HepG2 (cell line): ENCODE results near the gene SLC19A1. TPM values are rescaled to one million over a fixed set of nuclear protein-coding genes. Genes with fewer than 3 reads are reported as not detected.
A peak's percentile ranks its signal among the peaks of the same experiment; 100 is the strongest.

ENCODE experiments used
- AHR ChIP-seq: IDR thresholded peaks from 2 replicates; pipeline ENCODE4 v1.6.1; 2018; ENCODE audit warnings: missing genetic modification reagents, missing compliant biosample characterization
- AKAP8 ChIP-seq: sonication (generic); formaldehyde crosslinking; IDR thresholded peaks from 2 replicates; pipeline ENCODE4 v1.5.1; 2020; ENCODE audit warnings: mild to moderate bottlenecking, missing genetic modification reagents
- ATAD3A ChIP-seq: sonication (generic); formaldehyde crosslinking; IDR thresholded peaks from 2 replicates; pipeline ENCODE4 v1.4.0; 2020; ENCODE audit warnings: missing genetic modification reagents
- BORCS8-MEF2B ChIP-seq: sonication (generic); formaldehyde crosslinking; IDR thresholded peaks from 2 replicates; pipeline ENCODE4 v1.8.0; 2022; ENCODE audit warnings: mild to moderate bottlenecking, missing genetic modification reagents
- CAMTA2 ChIP-seq: sonication (generic); formaldehyde crosslinking; IDR thresholded peaks from 2 replicates; pipeline ENCODE4 v1.4.0; 2020; ENCODE audit warnings: mild to moderate bottlenecking, missing genetic modification reagents, borderline replicate concordance
- CBFB ChIP-seq: sonication (generic); formaldehyde crosslinking; IDR thresholded peaks from 2 replicates; pipeline ENCODE4 v1.4.0; 2020; ENCODE audit warnings: missing genetic modification reagents
- KLF11 ChIP-seq: IDR thresholded peaks from 2 replicates; pipeline ENCODE4 v1.6.1; 2016; ENCODE audit warnings: missing compliant biosample characterization
- NFE2L2 ChIP-seq: fragments of 150-350 bp; IDR thresholded peaks from 2 replicates; pipeline ENCODE4 v1.6.1; 2014; ENCODE audit warnings: low read length
- PTBP1 ChIP-seq: fragments of 200-400 bp; formaldehyde crosslinking; IDR thresholded peaks from 2 replicates; pipeline ENCODE4 v1.6.1; 2018; ENCODE audit warnings: low read length, low read depth; ENCODE audit not compliant: poor library complexity, severe bottlenecking
- RFXAP ChIP-seq: sonication (generic); formaldehyde crosslinking; IDR thresholded peaks from 2 replicates; pipeline ENCODE4 v1.4.0; 2020; ENCODE audit warnings: missing genetic modification reagents, borderline replicate concordance
- SP140L ChIP-seq: sonication (generic); formaldehyde crosslinking; IDR thresholded peaks from 2 replicates; pipeline ENCODE4 v1.4.0; 2020; ENCODE audit warnings: missing genetic modification reagents, borderline replicate concordance
- SRF ChIP-seq: IDR thresholded peaks from 2 replicates; pipeline ENCODE4 v1.6.1; 2011; ENCODE audit warnings: mild to moderate bottlenecking, low read depth, low read length, moderate library complexity
- XBP1 ChIP-seq: sonication (generic); formaldehyde crosslinking; IDR thresholded peaks from 2 replicates; pipeline ENCODE4 v1.5.0; 2020; ENCODE audit warnings: missing genetic modification reagents
- ZNF12 ChIP-seq: sonication (generic); formaldehyde crosslinking; IDR thresholded peaks from 2 replicates; pipeline ENCODE4 v1.5.0; 2020; ENCODE audit warnings: missing genetic modification reagents
- ZNF121 ChIP-seq: sonication (generic); formaldehyde crosslinking; IDR thresholded peaks from 2 replicates; pipeline ENCODE4 v1.5.0; 2020; ENCODE audit warnings: mild to moderate bottlenecking, missing genetic modification reagents
- ZNF589 ChIP-seq: sonication (generic); formaldehyde crosslinking; conservative IDR thresholded peaks from 2 replicates; pipeline ENCODE4 v1.8.0; 2022; ENCODE audit warnings: mild to moderate bottlenecking, moderate library complexity, missing genetic modification reagents
- ZNF703 ChIP-seq: sonication (generic); formaldehyde crosslinking; IDR thresholded peaks from 2 replicates; pipeline ENCODE4 v1.5.1; 2020; ENCODE audit warnings: missing genetic modification reagents, mild to moderate bottlenecking, moderate library complexity, borderline replicate concordance
- ZNF737 ChIP-seq: sonication (generic); formaldehyde crosslinking; IDR thresholded peaks from 2 replicates; pipeline ENCODE4 v1.5.0; 2020; ENCODE audit warnings: missing genetic modification reagents, mild to moderate bottlenecking, borderline replicate concordance
- ZNF749 ChIP-seq: sonication (generic); formaldehyde crosslinking; IDR thresholded peaks from 2 replicates; pipeline ENCODE4 v1.8.0; 2022; ENCODE audit warnings: mild to moderate bottlenecking, missing genetic modification reagents, moderate library complexity, borderline replicate concordance
- ZNF773 ChIP-seq: sonication (generic); formaldehyde crosslinking; IDR thresholded peaks from 2 replicates; pipeline ENCODE4 v1.4.0; 2020; ENCODE audit warnings: missing genetic modification reagents, borderline replicate concordance
- ZNF776 ChIP-seq: sonication (generic); formaldehyde crosslinking; IDR thresholded peaks from 2 replicates; pipeline ENCODE4 v1.4.0; 2020; ENCODE audit warnings: mild to moderate bottlenecking, missing genetic modification reagents
- ZNF879 ChIP-seq: sonication (generic); formaldehyde crosslinking; IDR thresholded peaks from 2 replicates; pipeline ENCODE4 v1.8.1; 2023; ENCODE audit warnings: missing genetic modification reagents
- ZSCAN22 ChIP-seq: sonication (generic); formaldehyde crosslinking; IDR thresholded peaks from 2 replicates; pipeline ENCODE4 v1.4.0; 2020; ENCODE audit warnings: mild to moderate bottlenecking, missing genetic modification reagents
- ZSCAN9 ChIP-seq: IDR thresholded peaks from 2 replicates; pipeline ENCODE4 v1.6.1; 2016; ENCODE audit warnings: borderline replicate concordance
- polyA plus RNA-seq, 8 experiments: library from polyadenylated mRNA; depleted of rRNA in 3 of 8; stranded (reverse) in 7 of 8; unstranded in 1 of 8; fragments of >200 nt; fragmentation: Illumina TruSeq in 4 of 8; extraction: Trizol in 4 of 8; gene quantifications; 2 replicates each; pipeline versions ENCODE4 v1.2.1 to v1.2.3, GENCODE V29; 2011 to 2016; ENCODE audit warnings: low read depth in 4 of 8, missing spikeins in 1 of 8, mixed read lengths in 1 of 8; ENCODE audit not compliant: insufficient read depth in 1 of 8
- total RNA-seq, 5 experiments: library from RNA; depleted of rRNA; stranded (reverse); fragments of >200 nt; fragmentation: Illumina TruSeq; extraction: Trizol; gene quantifications; 2 replicates each; pipeline ENCODE4 v1.2.3, GENCODE V29; 2016; ENCODE audit warnings: low read depth in 1 of 5
- TF ChIP-seq, protein P1 (sequence below): sonication (generic); formaldehyde crosslinking; IDR thresholded peaks from 2 replicates; pipeline ENCODE4 v1.4.0; 2020; ENCODE audit warnings: mild to moderate bottlenecking, missing genetic modification reagents
- TF ChIP-seq, protein P2 (sequence below): sonication (generic); formaldehyde crosslinking; IDR thresholded peaks from 2 replicates; pipeline ENCODE4 v1.9.0; 2021; ENCODE audit warnings: missing genetic modification reagents, mild to moderate bottlenecking, borderline replicate concordance
- TF ChIP-seq, protein P3 (sequence below): IDR thresholded peaks from 2 replicates; pipeline ENCODE4 v1.6.1; 2016; ENCODE audit warnings: low read depth

SLC19A1 gene
- total and polyA plus RNA-seq, 2 of the 13 experiments (the other 11 are each of a cell fraction or from before 2014, with no cell fraction given): 21.8 to 23.0 TPM

DNA sequence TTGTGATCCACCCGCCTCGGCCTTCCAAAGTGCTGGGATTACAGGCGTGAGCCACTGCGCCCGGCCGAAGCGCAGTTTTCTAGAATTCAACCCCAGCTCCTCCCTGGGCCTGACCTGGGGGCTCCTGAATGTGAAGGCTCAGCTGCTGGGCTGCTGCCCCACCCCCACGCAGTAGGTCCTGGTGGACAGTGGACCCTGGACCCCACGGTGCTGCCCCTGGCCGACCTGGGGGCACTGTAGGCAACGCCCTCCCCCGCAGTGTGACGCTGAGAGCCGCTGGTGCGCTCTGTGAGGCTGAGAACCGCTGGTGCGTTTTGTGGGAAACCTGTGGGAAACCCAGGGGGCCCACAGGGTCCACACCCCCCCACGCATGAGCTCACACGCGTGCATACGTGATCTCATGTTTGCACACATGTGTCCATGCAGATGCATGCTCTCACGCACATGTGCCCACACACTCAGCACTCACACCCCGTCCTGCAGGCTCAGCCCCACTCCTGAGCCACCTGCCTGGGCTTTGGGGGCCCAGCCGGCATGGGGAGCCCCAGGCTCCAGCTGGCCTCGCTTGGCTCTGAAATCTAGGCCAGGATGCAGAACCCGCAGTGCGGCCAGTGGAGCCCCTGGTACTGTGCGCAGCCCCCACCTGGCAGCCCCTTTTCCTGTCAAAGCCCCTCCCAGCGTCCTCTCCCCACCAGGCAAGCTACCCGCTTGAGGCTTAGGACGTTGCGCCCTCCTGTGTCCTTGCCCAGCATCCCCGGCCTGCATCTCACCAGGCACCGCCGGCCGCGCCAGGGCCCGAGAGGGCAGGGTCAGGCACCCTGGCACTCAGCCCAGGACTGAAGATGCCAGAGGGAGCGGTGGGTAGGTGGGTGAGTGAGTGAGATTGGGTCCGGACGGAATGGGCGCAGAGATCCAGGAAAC lies 69.5 kb downstream of the SLC19A1 start (continued):
- TF ChIP-seq ZNF749: no peak
- TF ChIP-seq XBP1: no peak
- TF ChIP-seq, protein P1, sequence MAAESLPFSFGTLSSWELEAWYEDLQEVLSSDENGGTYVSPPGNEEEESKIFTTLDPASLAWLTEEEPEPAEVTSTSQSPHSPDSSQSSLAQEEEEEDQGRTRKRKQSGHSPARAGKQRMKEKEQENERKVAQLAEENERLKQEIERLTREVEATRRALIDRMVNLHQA (CRISPR knock-in tag): no peak
- no peak for TF ChIP-seq ATAD3A
- no peak; the same call in 1 of the 2 replicates for TF ChIP-seq ZNF703 (CRISPR knock-in tag)
- no peak for TF ChIP-seq ZNF589 (CRISPR knock-in tag)
- 0 out of 2 replicates have a peak, but pooled peaks have one; percentile 21 for TF ChIP-seq RFXAP
- TF ChIP-seq AHR (CRISPR knock-in tag): no peak
- no peak for TF ChIP-seq ZNF737 (CRISPR knock-in tag)
- no peak for TF ChIP-seq CBFB
- TF ChIP-seq SRF: no peak
- TF ChIP-seq ZSCAN9 (CRISPR knock-in tag): no peak
- no peak for TF ChIP-seq SP140L (CRISPR knock-in tag)
- no peak for TF ChIP-seq ZNF12 (CRISPR knock-in tag)
- no peak for TF ChIP-seq NFE2L2
- no peak for TF ChIP-seq ZSCAN22 (CRISPR knock-in tag)
- TF ChIP-seq, protein P2, sequence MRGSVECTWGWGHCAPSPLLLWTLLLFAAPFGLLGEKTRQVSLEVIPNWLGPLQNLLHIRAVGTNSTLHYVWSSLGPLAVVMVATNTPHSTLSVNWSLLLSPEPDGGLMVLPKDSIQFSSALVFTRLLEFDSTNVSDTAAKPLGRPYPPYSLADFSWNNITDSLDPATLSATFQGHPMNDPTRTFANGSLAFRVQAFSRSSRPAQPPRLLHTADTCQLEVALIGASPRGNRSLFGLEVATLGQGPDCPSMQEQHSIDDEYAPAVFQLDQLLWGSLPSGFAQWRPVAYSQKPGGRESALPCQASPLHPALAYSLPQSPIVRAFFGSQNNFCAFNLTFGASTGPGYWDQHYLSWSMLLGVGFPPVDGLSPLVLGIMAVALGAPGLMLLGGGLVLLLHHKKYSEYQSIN (CRISPR knock-in tag): no peak
- 0 out of 2 replicates have a peak, but pooled peaks have one; percentile 75 for TF ChIP-seq BORCS8-MEF2B
- no peak for TF ChIP-seq ZNF879
- no peak for TF ChIP-seq PTBP1
- TF ChIP-seq, protein P3, sequence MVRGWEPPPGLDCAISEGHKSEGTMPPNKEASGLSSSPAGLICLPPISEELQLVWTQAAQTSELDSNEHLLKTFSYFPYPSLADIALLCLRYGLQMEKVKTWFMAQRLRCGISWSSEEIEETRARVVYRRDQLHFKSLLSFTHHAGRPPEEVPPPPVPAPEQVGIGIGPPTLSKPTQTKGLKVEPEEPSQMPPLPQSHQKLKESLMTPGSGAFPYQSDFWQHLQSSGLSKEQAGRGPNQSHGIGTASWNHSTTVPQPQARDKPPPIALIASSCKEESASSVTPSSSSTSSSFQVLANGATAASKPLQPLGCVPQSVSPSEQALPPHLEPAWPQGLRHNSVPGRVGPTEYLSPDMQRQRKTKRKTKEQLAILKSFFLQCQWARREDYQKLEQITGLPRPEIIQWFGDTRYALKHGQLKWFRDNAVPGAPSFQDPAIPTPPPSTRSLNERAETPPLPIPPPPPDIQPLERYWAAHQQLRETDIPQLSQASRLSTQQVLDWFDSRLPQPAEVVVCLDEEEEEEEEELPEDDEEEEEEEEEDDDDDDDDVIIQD (CRISPR knock-in tag): no peak
- TF ChIP-seq ZNF776 (CRISPR knock-in tag): no peak
- no peak for TF ChIP-seq ZNF773 (CRISPR knock-in tag)
- TF ChIP-seq AKAP8 (CRISPR knock-in tag): no peak; the same call in 1 of the 2 replicates
- peak; percentile 55; the same call in 1 of the 2 replicates for TF ChIP-seq CAMTA2 (CRISPR knock-in tag)
- no peak for TF ChIP-seq ZNF121 (CRISPR knock-in tag)
- TF ChIP-seq KLF11: no peak
